CD4-positive, alpha-beta T cell treated with Interleukin-10 for 1 hour (primary cell): ENCODE data around the gene SH3TC1.

ENCODE experiments used
- DNase-seq: peaks from one replicate; pipeline ENCODE4 v3.0.0-alpha.2; 2020

Gene SH3TC1

DNA sequence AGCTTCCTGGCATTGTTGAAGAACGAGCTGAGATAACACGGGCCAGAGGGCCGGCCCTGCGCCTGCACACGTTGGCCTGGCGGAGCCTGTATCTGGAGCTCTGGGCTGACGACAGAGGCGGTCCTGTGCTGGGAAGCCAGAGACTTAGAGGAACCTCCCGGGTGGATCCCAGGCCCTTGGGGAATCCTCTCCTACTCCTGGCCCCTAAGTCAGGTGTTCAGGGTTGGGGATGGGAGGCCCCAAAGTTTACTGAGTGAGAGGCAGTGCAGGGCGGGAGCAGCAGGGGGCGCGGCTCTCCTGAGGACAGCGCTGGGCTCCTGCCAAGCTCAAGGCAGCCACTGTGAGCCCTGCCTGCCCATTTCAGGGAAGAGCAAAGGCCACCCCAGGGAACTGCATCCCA is 68.0 kb downstream of the SH3TC1 start:
- no peak for DNase-seq

DNA sequence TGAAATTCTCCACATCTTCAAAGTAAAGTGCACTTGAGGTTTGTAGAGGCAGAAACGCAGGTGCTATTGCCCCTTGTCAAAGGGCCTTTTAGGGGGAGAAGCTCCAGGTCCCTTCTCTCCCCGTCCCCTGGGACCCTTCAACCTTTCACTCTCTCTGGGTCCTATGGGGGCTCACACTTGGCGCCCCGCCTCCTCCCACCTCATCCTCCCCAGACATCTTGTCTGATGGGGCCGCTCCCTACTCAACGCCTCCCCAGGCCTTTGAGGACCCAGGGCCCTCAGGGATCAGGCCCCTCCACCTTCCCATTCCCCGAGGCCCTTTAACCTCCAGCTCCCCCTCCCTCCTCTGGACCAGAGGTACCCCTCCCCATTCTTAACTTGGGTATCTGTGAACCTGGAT is 69.1 kb downstream of the SH3TC1 start:
- no peak for DNase-seq

DNA sequence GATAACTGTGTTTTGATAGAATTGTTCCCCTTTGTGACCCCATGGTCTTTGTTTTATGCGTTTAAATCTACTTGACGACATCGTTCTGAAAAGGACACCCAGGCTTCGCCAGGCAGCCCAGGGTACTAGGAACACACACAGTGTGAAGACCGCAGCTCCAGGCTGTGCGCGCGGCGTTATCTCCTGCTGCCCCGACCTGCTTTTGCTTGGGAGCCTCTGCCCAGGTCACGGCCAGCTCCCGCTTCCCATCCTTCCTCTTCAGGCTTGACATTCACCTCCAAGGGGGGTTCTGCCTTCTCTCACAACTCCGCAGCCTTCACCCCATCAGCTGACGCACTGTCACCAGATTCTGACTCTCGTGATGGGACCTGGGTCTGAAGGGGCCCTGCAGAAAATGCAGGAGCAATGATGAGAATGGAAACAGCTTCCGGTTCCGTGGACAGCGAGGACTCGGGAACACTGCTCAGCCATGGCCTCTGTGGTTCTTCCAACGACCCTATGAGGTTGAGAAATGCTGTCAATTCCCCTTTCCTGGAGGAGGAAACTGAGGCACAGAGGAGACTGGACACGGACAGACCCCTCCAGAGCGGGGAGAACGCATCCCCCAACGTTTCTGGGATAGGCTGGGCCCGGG is 69.9 kb downstream of the SH3TC1 start:
- DNase-seq = no peak

DNA sequence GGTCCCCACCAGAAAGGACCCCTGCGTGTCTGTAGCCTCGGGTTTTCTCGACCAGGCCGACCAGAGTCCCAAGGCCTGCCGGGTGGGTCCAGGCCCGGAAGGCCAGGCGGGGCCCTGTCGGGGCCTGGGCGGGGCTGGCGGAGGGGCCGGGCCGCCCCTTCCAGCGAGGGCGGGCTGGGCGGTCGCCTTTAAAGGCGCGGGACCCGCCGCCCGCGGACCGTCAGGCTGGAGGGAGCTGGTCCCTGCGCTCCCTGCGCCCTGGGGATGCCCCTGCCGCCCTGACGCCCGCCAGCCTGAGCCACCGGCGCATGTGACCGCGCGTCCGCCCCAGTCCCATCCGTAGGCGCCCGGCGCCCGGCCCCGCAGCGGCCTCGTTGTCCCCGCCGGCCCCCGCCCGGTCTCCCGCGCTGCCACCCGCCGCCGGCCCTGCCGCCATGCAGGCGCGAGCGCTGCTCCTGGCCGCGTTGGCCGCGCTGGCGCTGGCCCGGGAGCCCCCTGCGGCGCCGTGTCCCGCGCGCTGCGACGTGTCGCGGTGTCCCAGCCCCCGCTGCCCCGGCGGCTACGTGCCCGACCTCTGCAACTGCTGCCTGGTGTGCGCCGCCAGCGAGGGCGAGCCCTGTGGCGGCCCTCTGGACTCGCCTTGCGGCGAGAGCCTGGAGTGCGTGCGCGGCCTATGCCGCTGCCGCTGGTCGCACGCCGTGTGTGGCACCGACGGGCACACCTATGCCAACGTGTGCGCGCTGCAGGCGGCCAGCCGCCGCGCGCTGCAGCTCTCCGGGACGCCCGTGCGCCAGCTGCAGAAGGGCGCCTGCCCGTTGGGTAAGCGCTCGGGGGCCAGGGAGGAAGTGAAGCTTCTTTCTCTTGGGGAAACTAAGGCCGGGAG is 70.7 kb downstream of the SH3TC1 start, which contains the start of gene HTRA3:
HTRA3 (plus strand) TSS at position 220 of the 883 bp plus-strand sequence; CDS start at position 435, 215 bp downstream.
- DNase-seq = no peak

DNA sequence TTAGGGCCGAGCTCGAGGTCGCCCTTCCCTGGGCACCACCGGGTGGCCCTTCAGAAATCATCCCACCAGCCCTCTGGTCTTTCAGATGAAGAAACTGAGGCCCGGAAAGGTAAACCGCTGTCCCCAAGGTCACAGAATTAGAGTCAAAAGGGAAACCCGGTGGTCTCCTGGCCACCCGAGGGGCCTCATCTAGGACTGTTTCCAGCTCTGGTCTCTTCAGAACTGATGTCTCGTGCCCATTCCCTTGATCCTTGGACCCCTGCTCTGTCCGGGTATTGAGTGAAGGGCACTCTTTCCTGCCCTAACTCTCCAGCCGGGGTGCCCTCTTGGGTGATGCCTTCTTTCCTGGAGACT is 71.3 kb downstream of the SH3TC1 start:
- no peak for DNase-seq

DNA sequence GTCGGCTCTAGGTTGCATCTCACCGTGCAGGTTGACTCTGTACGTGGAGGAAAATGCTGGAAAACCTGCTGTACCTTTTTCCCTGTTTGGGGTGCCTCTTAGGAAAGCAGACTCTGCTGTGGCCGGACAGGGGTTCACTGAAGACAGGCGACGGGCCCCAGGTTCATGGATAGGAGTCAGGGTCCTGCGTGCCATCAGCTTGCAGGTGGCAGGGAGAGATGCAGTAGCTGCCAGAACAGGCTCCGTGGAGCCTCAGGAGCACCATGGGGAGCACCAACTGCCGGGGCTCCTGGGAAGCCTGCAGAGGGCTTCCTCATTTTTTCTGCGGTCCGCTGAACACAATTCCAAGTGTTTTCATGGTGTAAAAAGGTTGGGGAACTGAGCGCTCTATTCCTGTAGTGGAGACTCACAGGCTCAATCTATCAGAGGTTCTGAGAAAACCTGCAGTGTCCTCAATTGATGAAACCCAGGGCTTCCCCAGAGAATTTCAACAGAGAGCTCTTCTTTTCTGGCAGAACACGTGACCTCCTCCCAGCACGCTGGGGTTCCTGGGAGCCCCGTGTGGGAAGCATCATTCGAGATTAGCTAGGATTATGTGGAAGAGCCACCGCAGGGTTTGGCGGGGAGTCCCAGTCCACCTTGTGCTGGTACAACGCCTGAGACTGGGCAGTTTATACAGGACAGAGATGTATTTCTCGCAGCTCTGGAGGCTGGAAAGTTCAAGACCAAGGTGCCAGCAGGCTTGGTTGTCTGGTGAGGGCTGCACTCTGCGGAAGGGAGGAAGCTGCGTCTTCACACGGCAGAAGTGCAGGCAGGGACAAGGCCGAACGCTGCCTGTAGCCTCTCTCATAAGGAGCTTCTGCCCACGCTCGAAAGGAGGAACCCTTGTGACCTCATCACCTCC is 72.1 kb downstream of the SH3TC1 start:
- no peak for DNase-seq

DNA sequence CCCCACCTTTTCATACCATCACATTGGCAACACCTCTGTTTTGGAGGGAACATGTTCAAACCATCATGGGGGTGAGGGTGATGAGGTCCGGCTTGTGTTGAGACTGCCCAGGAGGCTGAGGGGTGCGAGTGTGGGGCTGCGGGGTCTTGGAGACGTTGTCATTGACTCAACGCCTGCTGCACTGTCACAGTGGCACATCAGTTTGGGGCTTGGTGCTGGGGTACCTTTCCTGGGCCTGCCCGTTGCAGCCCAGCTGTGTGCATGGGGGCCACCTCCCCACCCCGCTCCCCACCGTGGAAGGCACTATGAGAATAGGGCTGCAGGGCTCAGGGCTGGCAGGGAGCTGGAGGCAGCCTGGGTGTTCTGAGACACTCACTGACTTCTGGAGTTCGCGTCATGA is 72.7 kb downstream of the SH3TC1 start:
- no peak for DNase-seq

DNA sequence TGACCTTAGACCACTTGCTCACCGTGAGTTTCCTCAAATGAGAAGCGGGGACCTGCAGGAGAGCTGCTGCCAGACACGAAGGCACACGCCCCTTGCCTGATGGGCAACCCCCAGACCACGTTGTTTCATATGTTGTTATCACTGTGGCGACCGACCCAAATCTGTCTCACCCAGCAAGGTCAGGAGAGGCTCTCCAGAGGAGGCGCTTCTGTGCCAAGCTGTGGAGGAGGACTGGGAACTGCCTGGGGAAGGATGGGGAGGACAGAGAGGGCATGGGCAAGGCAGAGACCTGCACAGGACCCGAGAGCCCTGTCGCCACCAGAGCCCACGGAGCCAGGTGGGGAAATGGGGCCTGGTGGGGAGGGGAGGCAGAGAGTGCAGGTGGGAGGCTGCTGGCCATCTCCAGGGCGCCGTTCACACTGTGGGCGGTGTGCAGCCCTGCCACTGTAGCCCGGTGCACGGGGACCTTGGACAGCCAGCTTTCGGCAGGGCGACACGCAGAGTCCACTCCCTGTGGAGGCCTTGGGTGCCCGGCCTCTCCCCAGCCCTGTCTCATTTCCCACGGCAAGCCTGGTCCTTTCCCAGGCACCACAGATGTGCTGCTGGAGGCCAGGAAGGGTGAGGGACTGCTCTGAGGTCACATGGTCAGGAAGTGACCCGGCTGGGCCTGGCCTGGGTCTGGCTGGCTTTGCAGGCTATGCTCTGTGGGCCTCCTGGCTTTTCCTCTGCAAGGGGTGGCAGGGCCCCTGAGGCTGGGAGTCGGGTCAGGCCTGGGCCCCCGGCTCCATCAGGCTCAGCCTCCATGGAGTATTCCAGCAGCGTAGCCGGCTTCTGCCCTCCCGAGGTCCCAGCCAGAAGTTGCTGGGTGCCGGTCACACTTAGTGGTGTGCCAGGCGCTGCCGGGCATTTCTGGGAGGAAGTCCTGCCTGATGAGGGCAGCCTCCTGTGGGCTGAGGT is 73.7 kb downstream of the SH3TC1 start:
- no peak for DNase-seq

DNA sequence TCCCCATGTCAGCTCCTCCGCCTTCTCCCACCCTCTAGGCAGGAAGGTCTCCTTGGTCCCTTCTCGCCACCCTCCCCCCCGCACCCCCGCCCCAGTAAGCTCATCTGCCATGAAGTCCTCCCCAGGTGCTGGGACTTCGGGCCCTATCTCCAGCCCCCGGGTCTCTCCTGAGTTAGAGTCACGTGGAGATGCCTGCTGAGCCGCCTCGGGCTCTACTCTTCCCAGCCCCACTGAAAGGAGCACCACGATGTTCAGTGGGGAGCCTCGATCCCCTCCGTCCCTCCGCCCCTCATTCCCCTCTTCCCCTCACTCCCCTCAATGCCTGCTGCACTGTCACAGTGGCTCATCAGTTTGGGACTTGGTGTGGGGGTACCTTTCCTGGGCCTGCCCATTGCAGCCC is 74.4 kb downstream of the SH3TC1 start:
- DNase-seq = no peak

DNA sequence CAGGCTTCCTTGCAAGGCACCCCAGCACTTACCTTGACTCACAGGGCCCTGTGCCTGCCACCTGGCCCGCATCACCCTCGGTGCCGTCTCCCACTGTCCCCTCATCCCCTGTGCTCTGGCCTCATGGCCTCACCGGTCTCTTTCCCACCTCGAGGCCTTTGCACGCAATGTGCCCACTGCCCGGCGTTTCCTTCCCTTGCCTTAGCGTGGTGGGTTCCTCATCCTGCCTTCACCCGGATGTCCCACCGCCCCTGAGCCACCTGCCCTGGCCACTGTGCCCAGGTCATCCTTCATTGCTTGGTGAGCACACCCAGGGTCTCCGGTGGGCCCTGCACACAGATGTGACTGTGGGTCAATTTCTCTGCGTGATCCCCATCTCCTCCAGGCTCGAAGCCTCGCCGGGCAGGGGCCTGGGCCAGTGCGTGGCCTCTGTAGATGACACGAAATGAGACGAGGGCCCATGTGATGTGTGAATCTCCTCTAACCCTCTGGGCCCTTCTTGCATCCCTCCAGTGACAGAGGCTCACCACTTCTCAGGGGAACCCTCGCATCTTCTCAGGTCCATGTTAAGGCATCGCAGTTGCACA is 75.1 kb downstream of the SH3TC1 start:
- no peak for DNase-seq

DNA sequence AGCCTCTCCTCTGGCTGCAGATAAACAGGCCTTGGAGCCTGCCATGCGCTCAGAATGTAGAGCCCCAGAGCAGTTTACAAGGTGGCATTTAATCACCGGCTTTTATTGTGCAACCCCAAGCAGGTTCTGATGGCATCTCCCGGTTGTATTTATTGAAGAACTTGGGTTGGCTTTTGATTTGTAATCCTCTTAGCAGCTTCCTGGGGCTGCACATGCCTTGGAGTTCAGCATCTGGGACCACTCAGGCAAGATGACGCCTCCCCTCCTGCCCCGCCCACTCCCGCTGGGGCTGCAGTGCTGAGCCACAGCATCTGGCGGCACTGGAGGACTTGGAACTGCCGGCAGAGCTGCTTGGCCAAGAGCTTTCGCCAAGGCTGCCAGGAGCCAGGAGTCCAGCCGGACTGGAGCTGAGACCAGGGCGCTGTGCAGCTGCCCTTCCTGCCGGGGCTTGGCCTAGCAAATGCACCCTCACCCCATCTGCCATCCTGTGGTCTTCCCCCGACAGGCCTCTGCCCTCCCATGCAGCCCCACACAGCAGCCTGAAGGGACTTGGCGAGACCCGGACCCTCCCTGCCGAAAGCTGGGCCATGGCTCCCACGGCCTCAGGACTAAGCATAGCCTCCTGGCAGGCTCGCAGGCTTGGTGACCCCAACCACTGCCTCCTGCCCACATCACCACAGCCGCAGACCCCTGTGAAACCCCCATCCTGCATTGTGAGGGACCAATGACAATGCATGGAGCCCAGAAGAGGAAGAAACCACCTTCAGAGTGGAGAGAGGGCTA is 75.9 kb downstream of the SH3TC1 start:
- DNase-seq = no peak

DNA sequence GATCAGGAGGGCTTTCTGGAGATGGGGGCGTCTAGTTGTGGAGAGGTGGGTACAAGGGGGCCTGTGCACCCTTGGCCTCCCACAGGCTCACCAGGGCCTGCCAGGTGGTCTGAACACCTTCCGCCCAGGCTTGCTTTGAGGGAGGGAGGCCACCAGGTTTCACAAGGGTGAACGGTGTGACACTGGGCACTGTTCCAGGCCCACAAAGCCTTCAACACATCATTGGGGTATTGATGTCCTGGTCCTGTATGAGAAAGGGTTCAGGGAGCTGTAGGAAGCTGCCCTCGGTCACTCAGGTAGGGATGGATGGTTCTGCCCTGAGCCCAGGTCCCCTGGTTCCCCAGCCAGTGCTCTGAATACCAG is 76.4 kb downstream of the SH3TC1 start:
- DNase-seq = no peak

DNA sequence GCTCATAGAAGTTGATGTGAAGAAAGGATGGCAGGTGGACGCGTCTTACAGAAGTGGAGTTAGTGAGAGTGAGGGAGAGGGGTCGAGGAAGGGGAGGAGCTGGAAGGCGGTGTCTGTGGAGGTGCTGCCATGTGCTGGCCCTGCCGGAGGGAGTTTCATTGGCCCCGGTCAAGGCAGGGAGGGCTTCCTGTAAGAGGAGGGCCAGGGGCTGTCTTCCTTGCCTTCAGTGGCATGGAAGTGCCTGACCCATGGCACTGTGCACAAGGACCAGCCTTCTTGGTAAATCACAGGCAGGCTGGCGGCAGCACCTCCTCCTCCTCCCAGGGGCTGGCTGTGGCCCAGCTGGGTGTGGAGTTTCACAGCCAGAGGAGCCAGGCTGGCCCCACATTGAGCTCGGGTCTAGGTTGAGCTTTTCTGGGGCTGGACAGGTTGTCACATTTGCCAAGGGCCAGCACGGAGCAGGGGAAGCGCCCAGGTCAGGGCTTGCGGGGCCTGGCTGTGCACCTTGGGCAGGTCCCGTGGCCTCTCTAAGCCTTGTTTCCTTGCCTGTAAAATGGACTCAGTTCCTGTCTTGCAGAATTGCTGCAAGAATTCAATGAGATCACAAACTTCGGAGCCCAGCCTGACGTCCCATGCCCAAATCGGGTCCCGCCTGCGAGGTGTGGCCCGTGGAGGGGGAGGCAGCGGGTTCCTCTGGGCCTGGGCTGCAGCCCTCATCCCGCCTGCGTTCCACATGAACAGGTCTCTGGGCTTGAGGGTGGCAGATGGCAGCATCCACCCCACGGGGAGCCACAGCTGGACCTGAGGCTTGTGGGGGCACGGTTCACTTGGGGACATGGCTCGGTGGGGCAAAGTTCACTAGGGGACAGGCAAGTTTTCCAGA is 77.5 kb downstream of the SH3TC1 start:
- no peak for DNase-seq

DNA sequence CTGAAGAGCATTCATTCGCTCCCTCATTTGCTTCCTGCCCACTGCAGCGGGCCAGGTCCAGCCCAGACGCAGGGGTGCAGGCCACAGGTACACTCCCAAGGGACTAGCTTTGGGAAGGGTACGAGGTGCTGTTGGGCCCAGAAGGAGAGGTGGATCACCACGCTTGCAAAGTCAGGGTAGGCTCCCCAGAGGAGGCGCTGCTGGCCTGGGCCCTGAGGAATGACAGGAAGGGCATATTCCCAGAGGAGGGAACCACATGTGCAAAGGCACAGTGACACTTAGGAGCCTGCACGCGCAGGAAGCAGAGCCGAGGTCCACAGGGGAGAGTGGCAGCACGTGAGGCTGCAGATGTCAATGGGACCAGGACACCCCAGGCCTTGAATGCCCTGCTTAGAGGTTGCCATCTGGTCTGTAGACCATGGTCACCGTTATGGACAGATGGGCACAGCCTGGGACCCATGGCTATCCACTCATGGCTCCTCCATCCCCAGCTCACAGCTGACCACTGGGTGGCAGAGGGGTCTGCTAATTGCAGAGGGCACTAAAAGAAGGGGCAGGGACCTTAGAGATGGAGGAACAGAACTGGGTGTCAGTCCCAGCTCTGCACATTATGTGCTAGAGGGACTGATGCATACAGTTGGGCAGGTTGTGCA is 78.4 kb downstream of the SH3TC1 start:
- DNase-seq = no peak

DNA sequence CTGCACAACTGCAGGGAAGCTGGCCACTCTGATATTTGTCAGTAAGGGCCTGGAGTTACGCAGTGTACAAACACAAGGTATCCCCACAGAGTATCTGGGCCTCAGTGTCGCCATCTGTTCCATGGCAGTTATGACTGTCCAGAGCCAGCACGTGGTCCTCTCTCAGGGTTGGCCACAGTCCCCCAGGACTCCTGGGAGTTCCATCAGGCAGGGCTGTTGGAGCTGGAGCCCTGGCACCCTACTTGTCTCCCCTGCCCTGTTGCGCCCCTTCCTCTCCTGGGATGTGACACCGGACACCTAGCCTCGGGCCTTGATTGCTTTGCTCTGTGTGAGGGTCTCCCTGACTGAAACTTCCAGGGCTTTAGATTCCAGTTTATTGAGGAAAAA is 78.9 kb downstream of the SH3TC1 start:
- DNase-seq = no peak

DNA sequence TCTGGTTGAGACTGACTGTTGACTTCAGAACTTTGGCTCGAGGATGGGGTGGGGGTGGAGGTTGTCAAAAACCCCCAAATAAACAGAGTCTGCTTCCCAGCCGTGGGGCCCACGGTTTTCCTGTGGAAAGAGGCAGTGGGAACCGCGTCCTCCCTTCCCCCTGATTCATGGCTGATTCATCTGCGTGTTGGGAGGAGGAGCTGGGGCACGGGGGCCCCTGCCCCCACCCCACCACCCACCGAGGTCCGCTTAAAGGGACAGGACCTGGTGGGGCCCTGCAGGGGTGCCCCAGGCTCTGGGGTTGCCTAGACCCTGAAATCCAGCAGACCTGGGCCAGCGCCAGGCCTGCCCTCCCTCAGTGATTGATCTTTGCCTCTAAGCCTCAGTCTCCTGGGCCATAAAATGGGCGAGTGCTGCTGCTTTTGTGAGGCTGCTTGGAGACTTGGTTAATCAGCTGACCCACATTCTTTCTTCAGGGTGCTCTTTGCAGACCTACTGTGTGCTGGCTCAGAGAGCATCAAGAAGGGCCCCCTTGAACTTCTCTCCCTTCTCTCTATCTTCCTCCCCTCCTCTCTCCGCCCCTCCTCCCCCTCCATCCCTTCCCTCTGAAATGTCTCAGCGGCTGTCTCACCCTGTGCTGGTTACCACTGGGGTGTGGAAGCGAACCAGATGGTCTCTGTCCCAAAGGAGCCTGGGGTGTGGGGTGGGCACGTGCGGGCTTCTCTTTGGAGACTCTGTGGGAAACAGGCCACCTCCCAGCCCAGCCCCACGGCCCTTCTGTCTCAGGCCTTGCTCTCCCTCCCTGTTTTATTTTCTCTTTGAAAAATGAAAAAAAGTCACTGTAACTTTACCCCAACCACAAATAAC is 79.6 kb downstream of the SH3TC1 start:
- no peak for DNase-seq

DNA sequence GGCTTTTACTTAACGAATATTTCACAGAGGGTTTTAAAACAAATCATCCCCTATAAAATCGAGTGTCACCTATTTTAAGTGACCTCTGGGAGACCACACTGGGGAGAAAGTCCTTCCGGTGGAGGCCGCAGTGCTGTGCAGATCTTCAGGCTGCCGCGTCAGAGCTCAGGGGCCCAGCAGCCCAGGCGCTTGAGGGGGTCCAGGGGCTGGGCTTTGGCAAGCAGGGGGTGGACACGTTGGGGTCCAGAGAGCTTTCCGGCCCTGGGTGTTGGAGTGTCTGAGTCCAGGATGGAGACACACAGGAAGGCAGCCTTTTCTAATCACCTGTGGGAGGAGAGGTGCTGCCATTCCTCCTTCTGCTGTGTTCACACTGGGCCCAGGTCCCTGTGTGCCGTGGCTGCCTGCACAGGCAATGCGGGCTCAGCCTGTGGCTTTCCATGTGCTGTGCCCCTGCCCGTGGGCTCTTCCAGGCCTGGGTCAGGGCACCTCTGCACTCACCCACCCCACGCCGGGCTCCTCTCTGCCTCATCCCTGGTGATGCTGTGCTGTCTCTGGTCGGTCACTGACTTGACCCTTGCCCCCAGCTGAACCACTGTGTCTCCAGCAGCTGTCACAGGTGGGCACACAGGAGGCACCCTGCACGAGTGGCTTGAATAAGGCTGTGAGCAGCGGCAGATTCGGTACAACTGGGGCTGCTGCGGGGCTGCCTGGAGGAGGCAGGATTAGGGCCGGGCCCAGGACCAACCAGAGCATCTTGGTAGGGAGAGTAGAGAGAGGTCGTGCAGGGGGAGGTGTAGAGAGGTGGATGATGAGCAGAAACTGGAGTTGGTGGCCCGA is 80.4 kb downstream of the SH3TC1 start:
- no peak for DNase-seq
